ENCODE results near the gene SLC39A12.

SLC39A12 gene

GRCh38 chr10:18086746-18087145, 135.0 kb downstream of the SLC39A12 start:
- TF ChIP-seq, protein P1, sequence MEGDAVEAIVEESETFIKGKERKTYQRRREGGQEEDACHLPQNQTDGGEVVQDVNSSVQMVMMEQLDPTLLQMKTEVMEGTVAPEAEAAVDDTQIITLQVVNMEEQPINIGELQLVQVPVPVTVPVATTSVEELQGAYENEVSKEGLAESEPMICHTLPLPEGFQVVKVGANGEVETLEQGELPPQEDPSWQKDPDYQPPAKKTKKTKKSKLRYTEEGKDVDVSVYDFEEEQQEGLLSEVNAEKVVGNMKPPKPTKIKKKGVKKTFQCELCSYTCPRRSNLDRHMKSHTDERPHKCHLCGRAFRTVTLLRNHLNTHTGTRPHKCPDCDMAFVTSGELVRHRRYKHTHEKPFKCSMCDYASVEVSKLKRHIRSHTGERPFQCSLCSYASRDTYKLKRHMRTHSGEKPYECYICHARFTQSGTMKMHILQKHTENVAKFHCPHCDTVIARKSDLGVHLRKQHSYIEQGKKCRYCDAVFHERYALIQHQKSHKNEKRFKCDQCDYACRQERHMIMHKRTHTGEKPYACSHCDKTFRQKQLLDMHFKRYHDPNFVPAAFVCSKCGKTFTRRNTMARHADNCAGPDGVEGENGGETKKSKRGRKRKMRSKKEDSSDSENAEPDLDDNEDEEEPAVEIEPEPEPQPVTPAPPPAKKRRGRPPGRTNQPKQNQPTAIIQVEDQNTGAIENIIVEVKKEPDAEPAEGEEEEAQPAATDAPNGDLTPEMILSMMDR (IDR thresholded peaks at IDR 0.05; ENCODE audit: insufficient read depth, low read length, missing control alignments): no peak

DNA sequence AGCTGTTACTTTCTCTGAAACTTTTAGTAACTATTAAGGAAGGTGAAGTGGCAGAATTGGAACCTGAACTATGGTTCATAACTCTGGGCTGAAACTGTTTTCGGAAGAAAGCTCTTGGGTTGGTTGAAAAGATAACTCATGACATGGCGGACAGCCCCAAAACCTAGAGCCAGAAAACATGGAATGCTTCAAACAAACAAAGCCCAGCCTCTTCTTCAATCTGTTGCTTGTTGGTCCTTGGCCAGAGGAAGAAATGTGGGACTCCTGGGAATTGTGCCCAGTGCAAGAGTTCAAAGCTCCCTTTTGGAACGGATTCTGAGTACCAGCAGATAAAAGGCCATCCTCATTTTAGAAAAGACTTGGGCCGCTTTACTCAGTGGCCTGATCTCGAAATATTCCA, 135.6 kb downstream of the SLC39A12 start:
- CTCF ChIA-PET: no interaction called here
- no peak overlapping the region for H3K4me3 ChIP-seq (ENCODE audit: low read depth, low read length)
- POLR2A ChIA-PET: no interaction called here
- TF ChIP-seq, protein P1 (IDR thresholded peaks at IDR 0.05; ENCODE audit: insufficient read depth, low read length, missing control alignments): no peak
- no peak for DNase-seq (ENCODE audit: low read depth, low spot score)

More at GRCh38 chr10:18086746-18087145, 135.0 kb downstream of the SLC39A12 start:
- POLR2A ChIA-PET: no interaction called here
- CTCF ChIA-PET: no interaction called here
- no peak for DNase-seq (ENCODE audit: low read depth, low spot score)
- H3K4me3 ChIP-seq (ENCODE audit: low read depth, low read length): no peak overlapping the region

Measured in AG04449 (cell line).